K562 (cell line): ENCODE data around the gene CREG2. TPM values are rescaled to one million over a fixed set of nuclear protein-coding genes. Genes with fewer than 3 reads are reported as not detected.

Experiments
- ZBTB40 ChIP-seq, 2 experiments: fragments of 450-650 bp in 1 of 2; sonication (generic) in 1 of 2; formaldehyde crosslinking in 1 of 2; IDR thresholded peaks; 2 replicates each; pipeline versions ENCODE4 v1.7.1 to v1.9.0; 2016 to 2022; ENCODE audit warnings: inconsistent platforms in 1 of 2, mild to moderate bottlenecking in 1 of 2, missing genetic modification reagents in 1 of 2
- ZNF239 ChIP-seq: fragments of 250-450 bp; sonication (Bioruptor Pico); IDR thresholded peaks from 2 replicates; pipeline ENCODE4 v1.4.0; 2020; ENCODE audit warnings: mild to moderate bottlenecking
- polyA plus RNA-seq, 8 experiments: library from polyadenylated mRNA; depleted of rRNA in 4 of 8; stranded (reverse) in 5 of 8; unstranded in 3 of 8; fragments of >200 nt; fragmentation: Nextera tagmentation in 2 of 8; fragmentation: Illumina TruSeq in 1 of 8; extraction: Ambion mirVana in 2 of 8; extraction: Trizol in 1 of 8; gene quantifications; 2 replicates each; pipeline versions ENCODE4 v1.2.1 to v1.2.3, GENCODE V29; 2011 to 2014; ENCODE audit warnings: inconsistent platforms in 1 of 8, missing spikeins in 1 of 8
- total RNA-seq, 7 experiments: library from RNA; depleted of rRNA in 6 of 7; stranded (reverse); fragments of >200 nt in 6 of 7; fragmentation: Illumina TruSeq in 2 of 7; extraction: Trizol in 2 of 7; gene quantifications; 2 replicates each; pipeline versions ENCODE4 v1.2.1 to v1.2.3, GENCODE V29; 2011 to 2021; ENCODE audit warnings: low replicate concordance in 1 of 7
- TF ChIP-seq, protein P1 (sequence below): fragments of 450-650 bp; IDR thresholded peaks from 2 replicates; pipeline ENCODE4 v1.6.1; 2016

The CREG2 gene
- total and polyA plus RNA-seq, 9 of the 15 experiments (the other 6 are each of a cell fraction or from before 2014, with no cell fraction given) = not detected

DNA sequence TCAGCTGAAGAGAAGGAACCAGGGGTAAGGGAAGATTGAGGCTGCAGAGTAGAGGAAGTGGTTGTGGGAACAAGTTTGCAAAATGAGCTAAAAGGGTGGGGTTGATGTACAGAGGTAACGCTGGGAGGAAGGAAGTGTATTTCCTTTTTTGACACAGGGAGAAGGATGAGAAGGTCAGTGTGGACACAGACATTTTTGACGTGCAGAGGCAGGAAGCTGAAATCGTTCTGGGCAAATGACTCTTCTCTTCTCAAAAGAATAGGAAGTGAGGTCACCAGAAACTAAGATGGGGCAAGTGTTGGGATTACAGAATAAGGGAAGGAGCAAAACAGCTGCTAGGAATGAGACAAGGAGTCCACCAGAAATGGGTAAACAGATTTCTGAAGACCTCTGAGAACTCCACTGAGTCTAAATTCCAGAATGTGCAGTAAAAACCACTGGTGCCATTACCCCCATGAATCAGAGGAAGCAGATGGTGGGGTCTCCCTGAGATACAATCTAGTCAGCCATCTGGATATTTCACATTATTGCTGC lies 58.8 kb downstream of the CREG2 start (continued):
- TF ChIP-seq ZBTB40 (IDR thresholded peaks at IDR 0.05) (peak; percentile 44; the same call in 1 of the 2 replicates), ZBTB40 (CRISPR knock-in tag; IDR thresholded peaks at IDR 0.05) (no peak), ZNF239 (CRISPR knock-in tag) (no peak)
- TF ChIP-seq, protein P1, sequence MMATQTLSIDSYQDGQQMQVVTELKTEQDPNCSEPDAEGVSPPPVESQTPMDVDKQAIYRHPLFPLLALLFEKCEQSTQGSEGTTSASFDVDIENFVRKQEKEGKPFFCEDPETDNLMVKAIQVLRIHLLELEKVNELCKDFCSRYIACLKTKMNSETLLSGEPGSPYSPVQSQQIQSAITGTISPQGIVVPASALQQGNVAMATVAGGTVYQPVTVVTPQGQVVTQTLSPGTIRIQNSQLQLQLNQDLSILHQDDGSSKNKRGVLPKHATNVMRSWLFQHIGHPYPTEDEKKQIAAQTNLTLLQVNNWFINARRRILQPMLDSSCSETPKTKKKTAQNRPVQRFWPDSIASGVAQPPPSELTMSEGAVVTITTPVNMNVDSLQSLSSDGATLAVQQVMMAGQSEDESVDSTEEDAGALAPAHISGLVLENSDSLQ = peak; percentile 9; the same call in 1 of the 2 replicates
